H1 (cell line): Measurements from ENCODE around the gene TGIF1. TPM values are rescaled to one million over a fixed set of nuclear protein-coding genes. Genes with fewer than 3 reads are reported as not detected.

Experiments
- CTCF ChIA-PET: fragments of 300-600 bp; sonication (Branson Sonifier 250); formaldehyde crosslinking; loops from one replicate; lab custom pipeline; 2021; ENCODE audit not compliant: partially characterized antibody; lab: Charles Lee
- POLR2A ChIA-PET: fragments of 300-600 bp; sonication (Branson Sonifier 250); formaldehyde crosslinking; loops from one replicate; lab custom pipeline; 2021; ENCODE audit warnings: inconsistent platforms; ENCODE audit not compliant: partially characterized antibody; lab: Charles Lee
- DNase-seq, 2 experiments: peaks; one replicate each; pipeline versions ENCODE4 v3.0.0 to v3.0.0-alpha.2; 2010 to 2022; ENCODE audit warnings: low spot score in 2 of 2, low read depth in 1 of 2, mixed read lengths in 1 of 2
- FAIRE-seq: peaks from 2 replicates; lab custom pipeline; 2011; peaks lifted over from hg19 to GRCh38; lab: Jason Lieb, UNC
- H2AFZ ChIP-seq: 2 replicates; pipeline ENCODE4 v1.8.1; 2012; ENCODE audit warnings: low read length, inconsistent platforms
- H2AK5ac ChIP-seq: 2 replicates; pipeline ENCODE4 v1.6.1; 2013; ENCODE audit warnings: low read depth, low read length
- H2BK120ac ChIP-seq: replicated peaks from 2 replicates; pipeline ENCODE3; 2013; ENCODE audit warnings: low read depth, low read length, inconsistent platforms
- H2BK12ac ChIP-seq: 2 replicates; pipeline ENCODE4 v1.6.1; 2013; ENCODE audit warnings: low read depth, low read length
- H2BK15ac ChIP-seq: 2 replicates; pipeline ENCODE4 v1.6.1; 2013; ENCODE audit warnings: low read length
- H2BK20ac ChIP-seq: 2 replicates; pipeline ENCODE4 v1.6.1; 2013; ENCODE audit warnings: low read length
- H2BK5ac ChIP-seq: 2 replicates; pipeline ENCODE4 v1.6.1; 2013; ENCODE audit warnings: low read depth, low read length
- H3K14ac ChIP-seq: 2 replicates; pipeline ENCODE4 v1.6.1; 2013; ENCODE audit warnings: inconsistent platforms; ENCODE audit not compliant: insufficient read length
- H3K18ac ChIP-seq: 2 replicates; pipeline ENCODE4 v1.6.1; 2013; ENCODE audit warnings: low read length; ENCODE audit errors: extremely low read depth
- H3K23ac ChIP-seq: 2 replicates; pipeline ENCODE4 v1.6.1; 2013; ENCODE audit warnings: inconsistent platforms; ENCODE audit not compliant: insufficient read length
- H3K23me2 ChIP-seq: 2 replicates; pipeline ENCODE4 v1.6.1; 2013; ENCODE audit warnings: low read depth, low read length
- H3K27ac ChIP-seq: 2 replicates; pipeline ENCODE4 v1.6.1; 2011; ENCODE audit warnings: low read depth, low read length, inconsistent platforms
- H3K27me3 ChIP-seq, 4 experiments: replicated peaks in 1 of 4; 1 replicate in 1 of 4; 2 replicates in 3 of 4; pipeline versions ENCODE4 v1.6.1 to v1.8.1; 2011 to 2013; ENCODE audit warnings: low read length in 3 of 4, mild to moderate bottlenecking in 3 of 4, inconsistent platforms in 2 of 4, mixed read lengths in 2 of 4, moderate library complexity in 1 of 4; ENCODE audit not compliant: control insufficient read depth in 3 of 4, insufficient read depth in 3 of 4; ENCODE audit errors: extremely low read depth in 1 of 4
- H3K36me3 ChIP-seq, 4 experiments: 2 replicates each; pipeline versions ENCODE4 v1.6.1 to v1.8.1; 2011 to 2013; ENCODE audit warnings: mild to moderate bottlenecking in 4 of 4, low read length in 3 of 4, moderate library complexity in 2 of 4, control low read depth in 1 of 4, inconsistent platforms in 1 of 4; ENCODE audit not compliant: insufficient read depth in 4 of 4, control insufficient read depth in 2 of 4
- H3K4ac ChIP-seq: replicated peaks from 2 replicates; pipeline ENCODE3; 2013; ENCODE audit warnings: low read length, low read depth, mixed read lengths, inconsistent platforms; ENCODE audit not compliant: insufficient read length
- H3K4me1 ChIP-seq, 4 experiments: replicated peaks in 1 of 4; 1 replicate in 1 of 4; 2 replicates in 3 of 4; pipeline versions ENCODE4 v1.6.1 to v1.8.1; 2011 to 2013; ENCODE audit warnings: low read length in 3 of 4, inconsistent platforms in 2 of 4, mixed read lengths in 1 of 4; ENCODE audit not compliant: insufficient read depth in 4 of 4, control insufficient read depth in 3 of 4
- H3K4me2 ChIP-seq, 2 experiments: 2 replicates each; pipeline versions ENCODE4 v1.6.1 to v1.8.1; 2011 to 2013; ENCODE audit warnings: low read depth in 2 of 2, low read length in 2 of 2, control low read depth in 1 of 2, inconsistent platforms in 1 of 2, mild to moderate bottlenecking in 1 of 2; ENCODE audit not compliant: insufficient read depth in 1 of 2
- H3K4me3 ChIP-seq, 4 experiments: fragments of 200-600, 300-600 bp in 1 of 4; sonication (generic), shearing (Covaris generic), sonication (Bioruptor Twin) in 1 of 4; 2 replicates each; pipeline versions ENCODE4 v1.5.1 to v1.8.1; 2011 to 2016; ENCODE audit warnings: low read length in 4 of 4, low read depth in 3 of 4, control low read depth in 2 of 4, inconsistent platforms in 2 of 4, mild to moderate bottlenecking in 2 of 4, mixed read lengths in 1 of 4, moderate library complexity in 1 of 4; ENCODE audit not compliant: insufficient read depth in 2 of 4; ENCODE audit errors: extremely low read depth in 1 of 4
- H3K56ac ChIP-seq: replicated peaks from 2 replicates; pipeline ENCODE3; 2013; ENCODE audit warnings: low read depth, mild to moderate bottlenecking, mixed read lengths, low read length, inconsistent platforms; ENCODE audit not compliant: insufficient read length
- H3K79me1 ChIP-seq: 2 replicates; pipeline ENCODE4 v1.6.1; 2013; ENCODE audit warnings: low read depth, low read length, control low read depth
- H3K79me2 ChIP-seq, 2 experiments: 2 replicates each; pipeline versions ENCODE4 v1.6.1 to v1.8.1; 2012 to 2013; ENCODE audit warnings: low read length in 2 of 2, mild to moderate bottlenecking in 2 of 2, inconsistent platforms in 1 of 2; ENCODE audit not compliant: insufficient read depth in 2 of 2, control insufficient read depth in 1 of 2
- H3K9ac ChIP-seq, 4 experiments: replicated peaks in 1 of 4; 1 replicate in 1 of 4; 2 replicates in 3 of 4; pipeline versions ENCODE4 v1.6.1 to v1.8.1; 2011 to 2013; ENCODE audit warnings: low read depth in 3 of 4, low read length in 3 of 4, control low read depth in 2 of 4, mild to moderate bottlenecking in 2 of 4, moderate library complexity in 2 of 4, inconsistent platforms in 1 of 4; ENCODE audit errors: extremely low read depth in 1 of 4
- H3K9me3 ChIP-seq, 2 experiments: 2 replicates each; pipeline versions ENCODE4 v1.6.1 to v1.8.1; 2012 to 2013; ENCODE audit warnings: mild to moderate bottlenecking in 2 of 2, moderate library complexity in 2 of 2, control low read depth in 1 of 2, inconsistent platforms in 1 of 2, low read depth in 1 of 2, low read length in 1 of 2, mixed read lengths in 1 of 2; ENCODE audit not compliant: insufficient read depth in 2 of 2
- H4K20me1 ChIP-seq, 2 experiments: replicated peaks in 1 of 2; 2 replicates each; pipeline versions ENCODE3 to v1.8.1; 2011 to 2013; ENCODE audit warnings: inconsistent platforms in 2 of 2, low read length in 2 of 2, mild to moderate bottlenecking in 1 of 2; ENCODE audit not compliant: insufficient read depth in 2 of 2, control insufficient read depth in 1 of 2
- H4K5ac ChIP-seq: 2 replicates; pipeline ENCODE4 v1.6.1; 2013; ENCODE audit warnings: low read length, low read depth, mixed read lengths, inconsistent platforms; ENCODE audit not compliant: insufficient read length
- H4K8ac ChIP-seq: 2 replicates; pipeline ENCODE4 v1.8.0; 2013; ENCODE audit warnings: mild to moderate bottlenecking, moderate library complexity, low read length, inconsistent platforms; ENCODE audit not compliant: insufficient read depth; ENCODE audit errors: extremely low read depth
- H4K91ac ChIP-seq: replicated peaks from 2 replicates; pipeline ENCODE3; 2013; ENCODE audit warnings: low read length, mixed read lengths, inconsistent platforms; ENCODE audit not compliant: insufficient read length
- BCL11A ChIP-seq, 2 experiments: IDR thresholded peaks; one replicate each; pipeline ENCODE4 v1.6.1; 2011; ENCODE audit warnings: low read depth in 2 of 2, low read length in 2 of 2, mild to moderate bottlenecking in 2 of 2
- NRF1 ChIP-seq: IDR thresholded peaks from 2 replicates; pipeline ENCODE4 v1.6.1; 2011; ENCODE audit warnings: mild to moderate bottlenecking, low read depth, low read length, improper control_type of control experiment
- RAD21 ChIP-seq, 2 experiments: IDR thresholded peaks in 1 of 2; conservative IDR thresholded peaks in 1 of 2; 2 replicates each; pipeline ENCODE4 v1.6.1; 2011; ENCODE audit warnings: low read depth in 2 of 2, low read length in 2 of 2, improper control_type of control experiment in 1 of 2, inconsistent platforms in 1 of 2, mild to moderate bottlenecking in 1 of 2, moderate library complexity in 1 of 2
- WGBS, 2 experiments: shearing (Covaris generic) in 1 of 2; methylation state at CpG; one replicate each; pipeline versions ENCODE4 v1.1.6 to v1.1.7; 2013 to 2015; ENCODE audit warnings: low lambda C conversion rate in 2 of 2, mixed read lengths in 2 of 2, inconsistent platforms in 1 of 2, low coverage in 1 of 2, missing lambda C conversion rate in 1 of 2; ENCODE audit not compliant: insufficient replicate concordance in 2 of 2, insufficient coverage in 1 of 2, insufficient read length in 1 of 2; ENCODE audit errors: extremely low coverage in 1 of 2, missing lambda C conversion rate in 1 of 2; 5-methylcytosine and 5-hydroxymethylcytosine counted together
- polyA plus RNA-seq, 7 experiments: library from polyadenylated mRNA; depleted of rRNA in 3 of 7; stranded (reverse) in 5 of 7; unstranded in 2 of 7; fragments of >200 nt in 5 of 7; fragments of 200-250 nt in 2 of 7; gene quantifications; 1 replicate in 5 of 7; 2 replicates in 1 of 7; 4 replicates in 1 of 7; pipeline versions ENCODE4 v1.2.1 to v1.2.3, GENCODE V29; 2011 to 2013; ENCODE audit warnings: missing spikeins in 2 of 7, mixed read lengths in 2 of 7
- total RNA-seq: library from RNA; stranded (reverse); fragmentation: NEBNext Ultra II Directional; extraction: Animal tissue kit (Norgen Biotek cat#: 25700); gene quantifications from 2 replicates; pipeline ENCODE4 v1.2.1, GENCODE V29; 2021
- TF ChIP-seq, protein P1 (sequence below), 3 experiments: IDR thresholded peaks; 1 replicate in 2 of 3; 2 replicates in 1 of 3; pipeline versions ENCODE4 v1.5.1 to v1.6.1; 2011; ENCODE audit warnings: low read length in 3 of 3, mild to moderate bottlenecking in 3 of 3, inconsistent platforms in 2 of 3, low read depth in 1 of 3, moderate library complexity in 1 of 3; ENCODE audit not compliant: insufficient read depth in 1 of 3; ENCODE audit errors: control extremely low read depth in 1 of 3

TGIF1 gene
- total and polyA plus RNA-seq, 2 of the 8 experiments (the other 6 are each of a cell fraction or from before 2014, with no cell fraction given): 256 to 262 TPM

- H4K8ac ChIP-seq: no peak overlapping the region
- FAIRE-seq (no peak), DNase-seq (peak in 1 of 2 experiments; percentile 59)
- H2BK5ac ChIP-seq: no peak overlapping the region
- no peak overlapping the region for H3K4ac ChIP-seq
- no peaks in the 10 kb centered on the region for H3K79me2 ChIP-seq
- no peak overlapping the region; the same call in 1 of the 2 replicates for H3K18ac ChIP-seq
- H2BK15ac ChIP-seq: no peak overlapping the region
- no peaks in the 10 kb centered on the region for H3K36me3 ChIP-seq
- no peak overlapping the region for H2BK20ac ChIP-seq
- peaks cover 0 to 11% (median 4%) of the 10 kb centered on the region in 4 experiments; a peak in 6 of 7 replicates for H3K4me1 ChIP-seq
- no peak overlapping the region for H4K5ac ChIP-seq
- no peaks in the 10 kb centered on the region for H4K20me1 ChIP-seq
- H2AK5ac ChIP-seq: no peak overlapping the region
- CTCF ChIA-PET: interaction anchor here (0.6 to 3.6 kb wide), 11 partner anchors 9 to 202 kb away, joined by 3 to 9 read pairs (median 7); no protein-coding TSS in a partner anchor
- no peak overlapping the region for H3K14ac ChIP-seq
- H2AFZ ChIP-seq: no peak overlapping the region
- H3K23me2 ChIP-seq: peaks cover 5% of the 10 kb centered on the region
- TF ChIP-seq BCL11A (IDR thresholded peaks at IDR 0.05; ENCODE audit: low read depth in 2 of 2, low read length in 2 of 2) (no peak), NRF1 (no peak), RAD21 (IDR thresholded peaks at IDR 0.05 in 1 of 2, conservative IDR thresholded peaks at IDR 0.05 in 1 of 2; ENCODE audit: low read depth in 2 of 2, low read length in 2 of 2) (peak; percentile 17 to 27; a peak in 2 of 4 replicates)
- TF ChIP-seq, protein P1, sequence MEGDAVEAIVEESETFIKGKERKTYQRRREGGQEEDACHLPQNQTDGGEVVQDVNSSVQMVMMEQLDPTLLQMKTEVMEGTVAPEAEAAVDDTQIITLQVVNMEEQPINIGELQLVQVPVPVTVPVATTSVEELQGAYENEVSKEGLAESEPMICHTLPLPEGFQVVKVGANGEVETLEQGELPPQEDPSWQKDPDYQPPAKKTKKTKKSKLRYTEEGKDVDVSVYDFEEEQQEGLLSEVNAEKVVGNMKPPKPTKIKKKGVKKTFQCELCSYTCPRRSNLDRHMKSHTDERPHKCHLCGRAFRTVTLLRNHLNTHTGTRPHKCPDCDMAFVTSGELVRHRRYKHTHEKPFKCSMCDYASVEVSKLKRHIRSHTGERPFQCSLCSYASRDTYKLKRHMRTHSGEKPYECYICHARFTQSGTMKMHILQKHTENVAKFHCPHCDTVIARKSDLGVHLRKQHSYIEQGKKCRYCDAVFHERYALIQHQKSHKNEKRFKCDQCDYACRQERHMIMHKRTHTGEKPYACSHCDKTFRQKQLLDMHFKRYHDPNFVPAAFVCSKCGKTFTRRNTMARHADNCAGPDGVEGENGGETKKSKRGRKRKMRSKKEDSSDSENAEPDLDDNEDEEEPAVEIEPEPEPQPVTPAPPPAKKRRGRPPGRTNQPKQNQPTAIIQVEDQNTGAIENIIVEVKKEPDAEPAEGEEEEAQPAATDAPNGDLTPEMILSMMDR (IDR thresholded peaks at IDR 0.05; ENCODE audit: control extremely low read depth in 1 of 3, insufficient read depth in 1 of 3, low read depth in 1 of 3, low read length in 3 of 3): peak in 1 of 3 experiments; percentile 6; a peak in 1 of 4 replicates
- no peak overlapping the region for H4K91ac ChIP-seq
- H3K27me3 ChIP-seq: no peaks in the 10 kb centered on the region; a peak in 3 of 7 replicates
- H2BK120ac ChIP-seq: peak overlapping the region; percentile 86
- peak overlapping the region; percentile 69 to 78 for H3K4me2 ChIP-seq
- no peak overlapping the region for H3K56ac ChIP-seq
- H3K9ac ChIP-seq: peak overlapping the region in 2 of 4 experiments; percentile 3 to 12; a peak in 2 of 7 replicates
- H3K27ac ChIP-seq: no peak overlapping the region
- H3K23ac ChIP-seq: no peak overlapping the region
- H2BK12ac ChIP-seq: no peak overlapping the region
- H3K9me3 ChIP-seq: no peaks in the 10 kb centered on the region
- peak overlapping the region; percentile 32 to 60 (median 37); a peak in 7 of 8 replicates for H3K4me3 ChIP-seq
- 40% methylated on average over 10 of the region's 10 CpGs; no CpG with 5 or more reads in 1 of the 2 experiments for WGBS, 2 experiments
- no peaks in the 10 kb centered on the region for H3K79me1 ChIP-seq
- POLR2A ChIA-PET: interaction anchor here (0.6 to 3.0 kb wide), 12 partner anchors 9 to 167 kb away, joined by 3 to 12 read pairs (median 5); no protein-coding TSS in a partner anchor
Measured at GRCh38 chr18:3499501-3499900, 49.5 kb downstream of the TGIF1 start.
